Activated T-helper 2 cell treated with anti-CD3 and anti-CD28 coated beads, Interferon-gamma antibody, Interleukin-2, Interleukin-4, amounts not matched to agents 10 μg/mL and 5 μg/mL and 100 μg/mL, durations not matched to agents 14 hours and 24 hours and 36 hours (primary cell): ENCODE measurements around the gene TUBB3. TPM values are rescaled to one million over a fixed set of nuclear protein-coding genes. Genes with fewer than 3 reads are reported as not detected.

ENCODE experiments used
- DNase-seq: peaks from one replicate; pipeline ENCODE4 v3.0.0; 2021; ENCODE audit warnings: low spot score
- H3K27ac Mint-ChIP-seq: one replicate; pipeline ENCODE4 v1.8.0; 2021; ENCODE audit warnings: mixed read lengths
- H3K27me3 Mint-ChIP-seq: one replicate; pipeline ENCODE4 v1.8.0; 2021; ENCODE audit warnings: low read depth, mixed read lengths
- H3K36me3 Mint-ChIP-seq: one replicate; pipeline ENCODE4 v1.8.0; 2021; ENCODE audit warnings: low read depth, mixed read lengths
- H3K4me1 Mint-ChIP-seq: one replicate; pipeline ENCODE4 v1.8.0; 2021; ENCODE audit warnings: low read depth, mixed read lengths
- H3K4me3 Mint-ChIP-seq: one replicate; pipeline ENCODE4 v1.8.0; 2021; ENCODE audit warnings: low read depth, mild to moderate bottlenecking, moderate library complexity, mixed read lengths
- H3K9me3 Mint-ChIP-seq: one replicate; pipeline ENCODE4 v1.8.0; 2021; ENCODE audit warnings: mixed read lengths
- intact Hi-C: fragments of 100-400 bp; cut with micrococcal nuclease; formaldehyde crosslinking; loops from one replicate; pipeline ENCODE4 v1.15.1; 2023
- total RNA-seq: library from RNA; stranded (reverse); gene quantifications from 2 replicates; pipeline ENCODE4 v1.2.3, GENCODE V29; 2022

The TUBB3 gene
- total RNA-seq, 1 donor from 2014 or later: 2.9 TPM

DNA sequence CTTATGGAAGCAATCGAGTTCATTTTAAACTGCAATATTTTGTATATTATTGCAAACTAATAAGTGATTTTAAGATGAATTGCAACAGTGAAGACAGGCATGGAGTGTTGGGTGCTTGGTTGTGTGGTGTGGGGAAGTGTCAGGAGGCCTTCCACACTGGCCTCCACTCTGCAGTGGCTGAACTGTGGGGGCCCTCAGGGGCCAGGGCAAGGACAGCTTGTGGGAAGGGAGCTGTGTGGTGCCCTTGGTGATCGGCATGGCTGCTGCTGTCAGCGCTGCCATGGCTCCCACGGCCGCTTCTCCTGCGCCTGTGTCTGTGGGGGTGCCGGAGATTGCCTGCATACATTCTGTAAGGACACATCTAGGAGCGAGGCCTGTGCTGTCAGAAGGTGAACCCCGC, 30.5 kb upstream of the TUBB3 start:
- H3K4me1 Mint-ChIP-seq: peaks cover 4% of the 10 kb centered on the region
- no peak overlapping the region for H3K4me3 Mint-ChIP-seq
- no peak overlapping the region for H3K27ac Mint-ChIP-seq
- H3K36me3 Mint-ChIP-seq: peaks cover 46% of the 10 kb centered on the region
- no peaks in the 10 kb centered on the region for H3K9me3 Mint-ChIP-seq
- no peak for DNase-seq
- H3K27me3 Mint-ChIP-seq: no peaks in the 10 kb centered on the region
- intact Hi-C loops: no loop called here

DNA sequence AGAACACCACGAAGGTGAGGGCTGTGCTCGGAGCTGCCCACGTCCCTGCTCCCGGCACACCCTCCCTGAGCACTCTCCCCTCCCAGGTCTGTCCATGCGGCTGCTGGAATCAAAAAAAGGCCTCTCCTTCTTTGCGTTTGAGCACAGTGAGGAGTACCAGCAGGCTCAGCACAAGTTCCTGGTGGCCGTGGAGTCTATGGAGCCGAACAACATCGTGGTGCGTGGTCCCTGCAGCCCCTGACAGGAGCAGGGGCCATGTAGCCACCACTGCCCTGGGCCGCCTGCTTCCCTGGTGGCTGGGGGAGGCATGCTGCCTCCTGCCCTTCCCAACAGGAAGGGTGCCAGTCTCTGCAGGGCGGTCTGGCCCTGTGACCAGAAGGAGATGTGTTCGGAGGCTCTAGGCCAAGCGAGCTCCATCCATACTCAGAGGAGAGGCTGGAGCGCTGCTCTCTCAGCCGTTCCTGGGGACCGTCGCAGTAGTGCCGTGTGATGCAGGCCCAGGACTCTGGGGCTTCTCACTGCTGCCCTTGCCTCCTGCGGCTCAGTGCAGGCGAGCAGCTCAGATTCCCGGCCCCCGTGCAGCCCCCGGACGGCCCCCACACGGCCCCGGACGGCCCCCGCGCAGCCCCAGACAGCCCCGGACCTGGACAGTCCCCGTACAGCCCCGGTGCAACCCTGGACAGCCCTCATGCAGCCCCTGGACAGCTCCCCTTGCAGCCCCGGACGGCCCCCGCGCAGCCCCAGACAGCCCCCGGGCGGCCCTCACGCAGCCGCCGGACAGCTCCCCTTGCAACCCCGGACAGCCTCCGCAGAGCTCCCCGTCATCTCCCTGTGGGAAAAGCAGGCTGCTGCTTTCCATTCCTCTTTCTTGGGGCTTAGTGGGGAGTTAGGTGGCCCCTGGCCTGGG, 29.2 kb upstream of the TUBB3 start:
- intact Hi-C loops: no loop called here
- no peaks in the 10 kb centered on the region for H3K27me3 Mint-ChIP-seq

GRCh38 chr16:89895482-89896250, 27.5 kb upstream of the TUBB3 start:
- Mint-ChIP-seq H3K4me3 (no peak overlapping the region), H3K27me3 (no peaks in the 10 kb centered on the region), H3K9me3 (no peaks in the 10 kb centered on the region), H3K36me3 (peaks cover 54% of the 10 kb centered on the region), H3K4me1 (no peaks in the 10 kb centered on the region), H3K27ac (no peak overlapping the region)
- intact Hi-C loops: no loop called here
- DNase-seq: no peak

More for the DNA sequence above, 29.2 kb upstream of the TUBB3 start:
- Mint-ChIP-seq H3K4me1 (peaks cover 4% of the 10 kb centered on the region), H3K27ac (no peak overlapping the region), H3K4me3 (no peak overlapping the region), H3K9me3 (no peaks in the 10 kb centered on the region), H3K36me3 (peaks cover 47% of the 10 kb centered on the region)
- DNase-seq: no peak

DNA sequence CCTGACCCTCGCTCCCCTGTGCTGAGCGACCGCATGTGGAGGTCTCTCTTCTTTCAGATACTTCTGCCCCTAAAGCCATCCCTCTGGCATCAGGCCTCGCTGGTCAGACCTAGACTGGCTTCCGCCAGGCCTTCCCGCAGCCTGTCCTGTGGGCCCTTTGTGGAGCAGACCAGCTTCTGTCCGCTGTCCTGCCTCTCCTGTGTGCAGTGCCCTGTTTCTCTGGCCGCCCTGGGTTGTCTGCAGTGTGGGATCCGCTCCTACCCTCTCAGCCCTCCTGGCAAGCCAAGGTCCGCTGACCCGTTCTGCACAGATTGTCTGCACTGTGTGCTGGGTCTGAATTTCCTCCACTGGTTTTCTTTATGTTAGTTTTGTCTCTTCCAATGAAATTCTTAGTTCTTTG, 25.9 kb upstream of the TUBB3 start:
- intact Hi-C loops: no loop called here
- H3K27ac Mint-ChIP-seq: no peak overlapping the region
- no peaks in the 10 kb centered on the region for H3K4me1 Mint-ChIP-seq
- H3K36me3 Mint-ChIP-seq: peaks cover 47% of the 10 kb centered on the region
- no peaks in the 10 kb centered on the region for H3K9me3 Mint-ChIP-seq
- DNase-seq: no peak
- H3K27me3 Mint-ChIP-seq: no peaks in the 10 kb centered on the region
- H3K4me3 Mint-ChIP-seq: no peak overlapping the region

DNA sequence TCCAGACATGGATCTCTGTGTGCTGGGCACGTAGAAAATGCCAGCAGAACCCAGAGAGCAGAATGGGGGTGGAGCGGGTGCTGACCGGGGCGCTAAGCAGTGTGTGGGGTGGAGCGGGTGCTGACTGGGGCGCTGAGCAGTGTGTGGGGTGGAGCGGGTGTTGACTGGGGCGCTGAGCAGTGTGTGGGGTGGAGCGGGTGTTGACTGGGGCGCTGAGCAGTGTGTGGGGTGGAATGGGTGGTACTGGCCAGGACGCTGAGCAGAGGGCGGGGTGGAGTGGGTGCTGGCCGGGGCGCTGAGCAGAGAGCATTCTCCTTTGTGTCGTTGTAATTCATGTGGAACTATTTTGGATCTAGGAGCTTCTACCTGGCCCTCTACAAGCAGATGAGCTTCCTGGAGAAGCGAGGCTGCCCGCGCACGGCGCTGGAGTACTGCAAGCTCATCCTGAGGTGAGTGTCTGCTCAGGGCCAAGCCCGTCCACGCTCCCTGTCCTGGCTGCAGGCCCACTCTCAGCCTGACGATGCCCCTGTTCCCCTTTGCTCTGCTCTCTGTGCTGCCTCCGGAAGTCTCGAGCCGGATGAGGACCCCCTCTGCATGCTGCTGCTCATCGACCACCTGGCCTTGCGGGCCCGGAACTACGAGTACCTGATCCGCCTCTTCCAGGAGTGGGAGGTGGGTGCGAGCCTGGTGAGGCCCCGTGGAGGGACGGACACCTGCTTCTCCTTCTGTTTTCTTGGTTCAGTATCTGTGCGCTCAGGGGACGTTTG, 24.8 kb upstream of the TUBB3 start:
- H3K36me3 Mint-ChIP-seq: peaks cover 41% of the 10 kb centered on the region
- H3K4me3 Mint-ChIP-seq: no peak overlapping the region
- no peaks in the 10 kb centered on the region for H3K27me3 Mint-ChIP-seq
- DNase-seq: no peak
- no peaks in the 10 kb centered on the region for H3K4me1 Mint-ChIP-seq
- H3K9me3 Mint-ChIP-seq: no peaks in the 10 kb centered on the region
- H3K27ac Mint-ChIP-seq: no peak overlapping the region
- intact Hi-C loops: no loop called here

DNA sequence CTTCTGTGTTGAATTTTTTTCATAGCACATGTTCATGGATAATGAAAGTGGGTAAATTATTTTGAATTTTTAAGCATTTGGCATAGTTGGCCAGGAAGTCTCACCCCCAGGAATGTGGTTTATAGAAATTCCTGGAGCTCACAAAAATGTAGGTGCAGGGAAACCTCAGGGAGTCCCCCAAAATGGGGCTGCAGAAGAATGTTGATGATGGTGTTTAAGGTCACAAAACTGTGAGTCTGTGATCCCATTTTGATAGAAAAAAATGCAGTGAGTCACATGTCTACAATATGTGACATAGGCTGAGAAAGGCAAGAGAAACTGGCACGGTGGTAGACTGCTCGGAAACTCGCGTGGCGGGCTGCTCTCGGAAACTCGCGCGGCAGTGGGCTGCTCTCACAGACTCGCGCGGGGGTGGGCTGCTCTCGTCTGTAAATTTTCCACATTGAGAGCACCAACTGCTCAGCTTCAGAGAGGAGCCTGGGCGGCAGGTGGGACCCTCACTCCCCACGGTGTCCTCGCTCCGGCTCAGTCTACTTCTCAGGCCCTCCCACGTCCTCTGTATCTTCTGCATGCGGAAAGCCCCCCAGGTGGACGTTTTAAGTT, 23.2 kb upstream of the TUBB3 start:
- H3K9me3 Mint-ChIP-seq: no peaks in the 10 kb centered on the region
- no peaks in the 10 kb centered on the region for H3K4me1 Mint-ChIP-seq
- H3K27ac Mint-ChIP-seq: no peak overlapping the region
- no peak overlapping the region for H3K4me3 Mint-ChIP-seq
- no peaks in the 10 kb centered on the region for H3K27me3 Mint-ChIP-seq
- H3K36me3 Mint-ChIP-seq: peaks cover 45% of the 10 kb centered on the region
- DNase-seq: no peak
- intact Hi-C loops: no loop called here

GRCh38 chr16:89900885-89901284, 22.3 kb upstream of the TUBB3 start:
- Mint-ChIP-seq H3K36me3 (peaks cover 47% of the 10 kb centered on the region), H3K27me3 (no peaks in the 10 kb centered on the region), H3K9me3 (no peaks in the 10 kb centered on the region), H3K4me3 (no peak overlapping the region), H3K27ac (no peak overlapping the region), H3K4me1 (no peaks in the 10 kb centered on the region)
- intact Hi-C loops: no loop called here
- DNase-seq: no peak

DNA sequence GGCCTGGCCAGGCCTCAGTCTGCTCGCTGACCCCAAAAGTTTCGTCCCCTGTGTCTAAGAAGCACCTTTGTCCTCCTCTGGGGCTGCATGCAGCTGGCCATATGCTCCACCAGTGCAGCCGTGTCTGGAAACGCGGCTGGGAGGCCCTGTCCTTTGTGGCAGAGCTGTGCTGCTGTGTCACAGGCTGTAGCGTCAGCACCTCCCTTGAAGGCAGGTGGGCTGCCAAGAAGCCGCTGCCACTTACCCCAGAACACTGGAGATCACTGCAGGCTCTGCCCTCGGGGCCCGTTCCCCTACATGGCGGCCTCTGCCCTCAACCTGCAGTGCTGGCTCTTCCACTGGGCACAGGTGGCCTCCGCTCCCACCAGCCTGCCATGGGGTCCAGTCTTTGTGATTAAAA, 20.2 kb upstream of the TUBB3 start:
- H3K9me3 Mint-ChIP-seq: no peaks in the 10 kb centered on the region
- H3K27ac Mint-ChIP-seq: no peak overlapping the region
- H3K4me3 Mint-ChIP-seq: no peak overlapping the region
- no peaks in the 10 kb centered on the region for H3K27me3 Mint-ChIP-seq
- no peak for DNase-seq
- intact Hi-C loops: no loop called here
- H3K36me3 Mint-ChIP-seq: peaks cover 55% of the 10 kb centered on the region
- H3K4me1 Mint-ChIP-seq: no peaks in the 10 kb centered on the region

- intact Hi-C loops: no loop called here
- H3K27me3 Mint-ChIP-seq: no peaks in the 10 kb centered on the region
- no peak overlapping the region for H3K4me3 Mint-ChIP-seq
- no peaks in the 10 kb centered on the region for H3K9me3 Mint-ChIP-seq
- DNase-seq: no peak
- no peak overlapping the region for H3K27ac Mint-ChIP-seq
- no peaks in the 10 kb centered on the region for H3K4me1 Mint-ChIP-seq
- H3K36me3 Mint-ChIP-seq: peaks cover 53% of the 10 kb centered on the region
Measured at GRCh38 chr16:89903908-89904515, 19.1 kb upstream of the TUBB3 start.

DNA sequence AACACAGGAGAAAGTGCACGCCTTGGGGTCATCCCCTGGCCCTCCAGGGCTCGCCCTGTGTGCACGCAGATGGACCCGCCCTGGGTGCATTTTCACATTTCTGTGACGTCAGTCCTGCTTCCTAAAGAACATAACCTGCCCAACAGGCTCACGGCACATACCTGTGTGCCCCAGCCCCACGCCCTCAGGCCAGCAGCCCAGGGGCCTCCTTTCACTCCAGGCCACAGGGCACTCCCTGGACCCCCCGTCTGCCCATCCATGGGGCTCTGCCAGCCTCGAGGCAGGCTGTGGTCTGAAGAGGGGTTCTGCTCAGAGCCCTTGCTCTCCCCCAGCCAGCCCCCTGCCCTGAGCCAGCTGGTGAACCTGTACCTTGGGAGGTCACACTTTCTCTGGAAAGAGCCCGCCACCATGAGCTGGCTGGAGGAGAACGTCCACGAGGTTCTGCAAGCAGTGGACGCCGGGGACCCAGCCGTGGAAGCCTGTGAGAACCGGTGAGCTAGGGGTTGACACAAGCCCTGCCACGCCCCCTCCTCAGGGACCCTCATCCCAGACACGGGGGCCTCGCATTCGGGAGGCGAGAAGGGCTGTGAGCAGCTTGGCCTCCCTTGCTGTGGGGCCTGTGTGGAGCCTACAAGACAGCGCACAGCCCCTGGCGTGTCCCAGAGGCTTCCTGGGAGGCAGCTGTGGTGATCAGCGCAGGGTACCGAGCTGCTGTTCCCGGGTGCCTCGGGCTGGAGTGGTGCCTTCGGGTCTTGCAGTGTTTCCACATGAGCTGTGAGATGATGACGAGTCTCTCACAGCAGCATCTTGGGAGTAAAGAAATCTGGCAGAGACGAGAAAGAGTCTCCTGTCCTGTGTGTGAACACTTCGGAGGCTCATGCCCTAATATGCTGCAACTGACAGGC, 18.3 kb upstream of the TUBB3 start:
- no peaks in the 10 kb centered on the region for H3K9me3 Mint-ChIP-seq
- no peak for DNase-seq
- H3K4me3 Mint-ChIP-seq: no peak overlapping the region
- intact Hi-C loops: no loop called here
- no peaks in the 10 kb centered on the region for H3K27me3 Mint-ChIP-seq
- no peak overlapping the region for H3K27ac Mint-ChIP-seq
- H3K4me1 Mint-ChIP-seq: no peaks in the 10 kb centered on the region
- peaks cover 52% of the 10 kb centered on the region for H3K36me3 Mint-ChIP-seq

GRCh38 chr16:89905511-89906139, 17.5 kb upstream of the TUBB3 start:
- H3K36me3 Mint-ChIP-seq: peaks cover 52% of the 10 kb centered on the region

More at GRCh38 chr16:89905511-89906139, 17.5 kb upstream of the TUBB3 start:
- Mint-ChIP-seq H3K9me3 (no peaks in the 10 kb centered on the region), H3K27me3 (no peaks in the 10 kb centered on the region), H3K27ac (no peak overlapping the region), H3K4me3 (no peak overlapping the region), H3K4me1 (no peaks in the 10 kb centered on the region)
- DNase-seq: no peak
- intact Hi-C loops: no loop called here
